Measurements from ENCODE around the gene THSD7B. TPM values are rescaled to one million over a fixed set of nuclear protein-coding genes. Genes with fewer than 3 reads are reported as not detected.

Gene THSD7B
- total and polyA plus RNA-seq, 9 of the 15 experiments (the other 6 are each of a cell fraction or from before 2014, with no cell fraction given) = not detected

- intact Hi-C loops (cut with micrococcal nuclease) = no loop called here
- Histone ChIP-seq H3K4me1 (replicated peaks in 1 of 2; ENCODE audit: control insufficient read depth in 2 of 2, insufficient read depth in 2 of 2, low read length in 2 of 2) (no peaks in the 10 kb centered on the region), H4K20me1 (replicated peaks; ENCODE audit: control insufficient read depth, insufficient read depth, low read length) (no peaks in the 10 kb centered on the region), H3K4me2 (ENCODE audit: insufficient read depth, low read length) (no peak overlapping the region), H3K9ac (ENCODE audit: insufficient read depth in 1 of 2, low read depth in 2 of 2, low read length in 2 of 2) (no peak overlapping the region), H3K36me3 (ENCODE audit: control insufficient read depth, insufficient read depth, low read length) (no peaks in the 10 kb centered on the region), H3K4me3 (no peak overlapping the region), H2AFZ (ENCODE audit: low read depth, low read length) (no peak overlapping the region), H3K27ac (ENCODE audit: extremely low read depth, low read depth, low read length) (no peak overlapping the region), H3K9me1 (ENCODE audit: control insufficient read depth, insufficient read depth, low read length) (no peaks in the 10 kb centered on the region), H3K79me2 (ENCODE audit: control insufficient read depth, insufficient read depth, low read length) (no peaks in the 10 kb centered on the region), H3K27me3 (ENCODE audit: control insufficient read depth in 2 of 2, insufficient read depth in 2 of 2, low read length in 2 of 2) (no peaks in the 10 kb centered on the region), H3K9me3 (replicated peaks; ENCODE audit: control insufficient read depth, insufficient read depth, low read depth, low read length) (no peaks in the 10 kb centered on the region)
- TF ChIP-seq ZNF232 (CRISPR knock-in tag; IDR thresholded peaks at IDR 0.05) = no peak
- POLR2A ChIA-PET = no interaction called here
- no TSS peak for BruUV-seq (replicated peaks)
- DNase-seq (ENCODE audit: extremely low read depth in 1 of 4, low spot score in 3 of 4) (no peak), FAIRE-seq (no peak), ATAC-seq (no peak)
- in situ Hi-C loops (cut with MboI) = no loop called here
- CTCF ChIA-PET (ENCODE audit: low intra/inter-chr PET ratio) = no interaction called here
- WGBS (ENCODE audit: insufficient coverage, low coverage, missing lambda C conversion rate) = 0% methylated on average over 4 of the region's 4 CpGs
These were observed 36.3 kb downstream of the THSD7B start for GRCh38 chr2:136801661-136802060.

- FAIRE-seq = no peak
- Histone ChIP-seq H3K9ac (ENCODE audit: insufficient read depth in 1 of 2, low read depth in 2 of 2, low read length in 2 of 2) (no peak overlapping the region), H3K36me3 (ENCODE audit: control insufficient read depth, insufficient read depth, low read length) (no peaks in the 10 kb centered on the region), H3K9me1 (ENCODE audit: control insufficient read depth, insufficient read depth, low read length) (no peaks in the 10 kb centered on the region), H2AFZ (ENCODE audit: low read depth, low read length) (no peak overlapping the region), H4K20me1 (replicated peaks; ENCODE audit: control insufficient read depth, insufficient read depth, low read length) (no peaks in the 10 kb centered on the region), H3K27ac (ENCODE audit: extremely low read depth, low read depth, low read length) (no peak overlapping the region), H3K4me2 (ENCODE audit: insufficient read depth, low read length) (no peak overlapping the region), H3K9me3 (replicated peaks; ENCODE audit: control insufficient read depth, insufficient read depth, low read depth, low read length) (no peaks in the 10 kb centered on the region; the same call in 1 of the 2 replicates), H3K79me2 (ENCODE audit: control insufficient read depth, insufficient read depth, low read length) (no peaks in the 10 kb centered on the region), H3K27me3 (ENCODE audit: control insufficient read depth in 2 of 2, insufficient read depth in 2 of 2, low read length in 2 of 2) (no peaks in the 10 kb centered on the region), H3K4me3 (no peak overlapping the region), H3K4me1 (replicated peaks in 1 of 2; ENCODE audit: control insufficient read depth in 2 of 2, insufficient read depth in 2 of 2, low read length in 2 of 2) (no peaks in the 10 kb centered on the region)
- TF ChIP-seq RBM17 (IDR thresholded peaks at IDR 0.05; ENCODE audit: borderline replicate concordance, low read depth, low read length) = no peak
- no peak for TF ChIP-seq KLF13 (tag; IDR thresholded peaks at IDR 0.05; ENCODE audit: borderline replicate concordance, low read depth)
- no peak for TF ChIP-seq ZNF165 (CRISPR knock-in tag; IDR thresholded peaks at IDR 0.05; ENCODE audit: borderline replicate concordance)
- no peak for TF ChIP-seq KLF6 (CRISPR knock-in tag; IDR thresholded peaks at IDR 0.05; ENCODE audit: borderline replicate concordance)
- ChIA-PET CTCF (ENCODE audit: low intra/inter-chr PET ratio) (no interaction called here), POLR2A (no interaction called here)
- 2% methylated on average over 4 of the region's 4 CpGs for WGBS (ENCODE audit: insufficient coverage, low coverage, missing lambda C conversion rate)
- DNase-seq (ENCODE audit: extremely low read depth in 1 of 4, low spot score in 3 of 4) = no peak
- in situ Hi-C loops (cut with MboI) = no loop called here
- no peak for ATAC-seq
- intact Hi-C loops (cut with micrococcal nuclease) = no loop called here
- BruUV-seq (replicated peaks) = no TSS peak
These were observed 44.7 kb downstream of the THSD7B start for GRCh38 chr2:136809998-136810397.

All from K562 (cell line).